GM23338 (cell line): ENCODE measurements around the gene ANKRD7. TPM values are rescaled to one million over a fixed set of nuclear protein-coding genes. Genes with fewer than 3 reads are reported as not detected.

Source experiments
- ATAC-seq: fragments of 200-7000 bp; cut with Tn5 transposase; 3 replicates; pipeline ENCODE4 v1.9.1; 2020
- DNase-seq: peaks from one replicate; pipeline ENCODE4 v3.0.0-alpha.2; 2015; ENCODE audit warnings: low spot score
- H2AFZ ChIP-seq: fragments of 200-600 bp; sonication (generic); 2 replicates; pipeline ENCODE4 v1.8.0; 2016; ENCODE audit warnings: antibody characterized with exemption, mild to moderate bottlenecking, moderate library complexity
- H3F3A ChIP-seq: fragments of 200-600 bp; sonication (generic); replicated peaks from 2 replicates; pipeline ENCODE4 v1.8.0; 2017; ENCODE audit warnings: antibody characterized with exemption, mixed run types, low read depth
- H3K27ac ChIP-seq: fragments of 200-600 bp; sonication (generic); 2 replicates; pipeline ENCODE4 v1.6.1; 2016; ENCODE audit warnings: low read depth
- H3K27me3 ChIP-seq: fragments of 200-600 bp; sonication (generic); 2 replicates; pipeline ENCODE4 v1.8.0; 2016; ENCODE audit warnings: mild to moderate bottlenecking, mixed run types, moderate library complexity; ENCODE audit not compliant: insufficient read depth
- H3K36me3 ChIP-seq: fragments of 200-600 bp; sonication (generic); 2 replicates; pipeline ENCODE4 v1.8.0; 2016; ENCODE audit warnings: mild to moderate bottlenecking; ENCODE audit not compliant: insufficient read depth
- H3K4me1 ChIP-seq: fragments of 200-600 bp; sonication (generic); 2 replicates; pipeline ENCODE4 v1.8.0; 2016; ENCODE audit warnings: mild to moderate bottlenecking, moderate library complexity; ENCODE audit not compliant: insufficient read depth
- H3K4me2 ChIP-seq: fragments of 200-600 bp; sonication (generic); 2 replicates; pipeline ENCODE4 v1.7.1; 2017; ENCODE audit warnings: mixed run types
- H3K4me3 ChIP-seq: fragments of 200-600 bp; sonication (generic); 2 replicates; pipeline ENCODE4 v1.6.1; 2016; ENCODE audit warnings: mixed run types
- H3K79me2 ChIP-seq: fragments of 200-600 bp; sonication (generic); replicated peaks from 2 replicates; pipeline ENCODE4 v1.8.0; 2017; ENCODE audit warnings: mild to moderate bottlenecking; ENCODE audit not compliant: insufficient read depth
- H3K9me2 ChIP-seq: fragments of 200-600 bp; sonication (generic); 2 replicates; pipeline ENCODE4 v1.8.0; 2017; ENCODE audit not compliant: insufficient read depth
- H4K20me1 ChIP-seq: fragments of 200-600 bp; sonication (generic); replicated peaks from 2 replicates; pipeline ENCODE4 v1.8.0; 2017; ENCODE audit warnings: mild to moderate bottlenecking; ENCODE audit not compliant: insufficient read depth
- H3K27ac Mint-ChIP-seq: 2 replicates; pipeline ENCODE4 v1.8.0; 2020; ENCODE audit warnings: inconsistent platforms, mild to moderate bottlenecking, moderate library complexity, mixed read lengths
- H3K27me3 Mint-ChIP-seq: 3 replicates; pipeline ENCODE4 v1.8.0; 2022; ENCODE audit warnings: low read depth, mild to moderate bottlenecking, moderate library complexity, mixed read lengths, inconsistent platforms; ENCODE audit not compliant: insufficient read depth, poor library complexity
- H3K36me3 Mint-ChIP-seq: 3 replicates; pipeline ENCODE4 v1.8.0; 2021; ENCODE audit warnings: low read depth, mild to moderate bottlenecking, inconsistent platforms, moderate library complexity, mixed read lengths
- H3K4me1 Mint-ChIP-seq: 3 replicates; pipeline ENCODE4 v1.8.0; 2020; ENCODE audit warnings: mild to moderate bottlenecking, inconsistent platforms, mixed read lengths
- H3K4me3 Mint-ChIP-seq: 3 replicates; pipeline ENCODE4 v1.8.0; 2021; ENCODE audit warnings: moderate library complexity, mild to moderate bottlenecking, inconsistent platforms, mixed read lengths
- H3K9me3 Mint-ChIP-seq: 3 replicates; pipeline ENCODE4 v1.8.0; 2020; ENCODE audit warnings: moderate library complexity, mild to moderate bottlenecking, inconsistent platforms, mixed read lengths
- EZH2phosphoT487 ChIP-seq: fragments of 200-600 bp; sonication (generic); IDR thresholded peaks from one replicate; pipeline ENCODE4 v1.8.1; 2018; ENCODE audit warnings: antibody characterized with exemption; ENCODE audit not compliant: unreplicated experiment
- NANOG ChIP-seq: IDR thresholded peaks from 2 replicates; pipeline ENCODE4 v1.6.1; 2016; ENCODE audit warnings: antibody characterized with exemption, borderline replicate concordance
- POLR2AphosphoS5 ChIP-seq: IDR thresholded peaks from 2 replicates; pipeline ENCODE4 v1.6.1; 2016; ENCODE audit warnings: antibody characterized with exemption, low read depth
- ZNF462 ChIP-seq: fragments of 250-450 bp; sonication (Bioruptor Pico); IDR thresholded peaks from 2 replicates; pipeline ENCODE4 v1.5.0; 2020; ENCODE audit warnings: mild to moderate bottlenecking, moderate library complexity
- polyA plus RNA-seq: library from polyadenylated mRNA; unstranded; fragments of >200 nt; fragmentation: Nextera tagmentation; extraction: Ambion mirVana; gene quantifications from 2 replicates; pipeline ENCODE4 v1.2.1, GENCODE V29; 2016
- total RNA-seq: library from RNA; depleted of rRNA; stranded (reverse); fragments of >200 nt; shearing (Covaris generic); gene quantifications from 2 replicates; pipeline ENCODE4 v1.2.3, GENCODE V29; 2014

Gene ANKRD7
- total and polyA plus RNA-seq, 2 experiments from 2014 or later = 1.6 to 2.1 TPM

DNA sequence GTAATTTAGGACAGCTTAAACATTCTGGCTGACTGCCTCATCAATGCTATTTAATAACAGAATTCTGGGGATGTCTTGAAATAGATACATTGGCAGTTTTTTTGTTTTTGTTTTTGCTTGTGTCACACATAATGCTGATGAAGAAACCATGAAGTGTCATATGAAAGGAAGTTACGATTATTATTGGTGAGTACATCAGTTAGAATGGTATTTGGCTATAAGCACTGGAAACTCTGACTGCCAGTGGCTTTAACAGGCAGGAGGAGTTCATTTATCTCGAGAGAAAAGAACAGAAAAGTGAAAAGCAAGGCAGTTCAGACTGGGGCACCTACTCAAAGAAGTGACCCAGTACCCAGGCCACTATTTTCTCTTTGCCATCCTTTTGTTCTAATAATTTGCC is 22.4 kb upstream of the ANKRD7 start:
- no peak for TF ChIP-seq EZH2phosphoT487
- no peak for TF ChIP-seq ZNF462
- TF ChIP-seq NANOG = no peak
- no peak overlapping the region for H3K27ac Mint-ChIP-seq
- H3K4me3 ChIP-seq = no peak overlapping the region

GRCh38 chr7:118214051-118214832 is 10.3 kb upstream of the ANKRD7 start:
- Histone ChIP-seq H3K27ac (no peak overlapping the region), H2AFZ (peak overlapping the region; percentile 93), H3K36me3 (no peaks in the 10 kb centered on the region), H3K4me2 (peak overlapping the region; percentile 75), H3K4me1 (no peaks in the 10 kb centered on the region), H4K20me1 (no peaks in the 10 kb centered on the region), H3K27me3 (no peaks in the 10 kb centered on the region), H3F3A (no peaks in the 10 kb centered on the region), H3K79me2 (no peaks in the 10 kb centered on the region), H3K9me2 (no peaks in the 10 kb centered on the region), H3K4me3 (peak overlapping the region; percentile 54)
- Mint-ChIP-seq H3K4me3 (peak overlapping the region; percentile 82), H3K9me3 (no peaks in the 10 kb centered on the region; the same call in 2 of the 3 replicates), H3K27me3 (peaks cover 12% of the 10 kb centered on the region), H3K4me1 (peaks cover 4% of the 10 kb centered on the region; the same call in 1 of the 3 replicates), H3K36me3 (no peaks in the 10 kb centered on the region), H3K27ac (peak overlapping the region; percentile 17; the same call in 1 of the 2 replicates)
- ATAC-seq (peak; percentile 92), DNase-seq (peak; percentile 87)
- TF ChIP-seq NANOG = no peak
- TF ChIP-seq ZNF462 = no peak
- TF ChIP-seq POLR2AphosphoS5 = peak; percentile 91

More for the DNA sequence above, 22.4 kb upstream of the ANKRD7 start:
- Histone ChIP-seq H3K36me3 (no peaks in the 10 kb centered on the region), H3K4me1 (no peaks in the 10 kb centered on the region), H3K4me2 (no peak overlapping the region), H4K20me1 (no peaks in the 10 kb centered on the region), H3K79me2 (no peaks in the 10 kb centered on the region), H3K9me2 (no peaks in the 10 kb centered on the region), H2AFZ (no peak overlapping the region), H3K27me3 (no peaks in the 10 kb centered on the region), H3F3A (no peaks in the 10 kb centered on the region), H3K27ac (no peak overlapping the region)
- Mint-ChIP-seq H3K36me3 (no peaks in the 10 kb centered on the region), H3K4me3 (no peak overlapping the region), H3K4me1 (no peaks in the 10 kb centered on the region), H3K9me3 (no peaks in the 10 kb centered on the region), H3K27me3 (no peaks in the 10 kb centered on the region)
- DNase-seq (no peak), ATAC-seq (no peak)
